ENCODE measurements around the gene SPACA9. TPM values are rescaled to one million over a fixed set of nuclear protein-coding genes. Genes with fewer than 3 reads are reported as not detected.
A peak's percentile ranks its signal among the peaks of the same experiment; 100 is the strongest.

The SPACA9 gene
- total and polyA plus RNA-seq, 11 donors: 1.6 to 6.9 (median 4.6) TPM

DNA sequence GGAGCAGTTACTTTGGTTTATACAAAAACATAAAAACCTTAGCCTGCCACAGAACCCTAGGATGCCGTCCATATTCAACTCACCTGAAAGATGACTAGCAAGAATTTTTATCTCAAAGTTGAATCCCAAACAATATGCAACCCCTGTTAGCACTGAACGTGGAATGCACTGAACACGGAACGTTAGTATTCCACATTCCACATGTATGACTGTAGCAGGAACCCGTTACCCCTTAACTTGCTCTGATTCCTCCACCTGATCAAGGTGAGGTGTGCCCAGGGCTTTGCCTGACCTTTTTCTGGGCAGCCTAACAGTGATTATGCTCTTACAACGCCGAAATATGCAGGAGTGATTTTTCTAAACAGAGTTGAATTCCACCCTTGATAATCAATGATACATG, 44.4 kb upstream of the SPACA9 start:
- Histone ChIP-seq H3K4me3 (no peak overlapping the region), H3K36me3 (no peaks in the 10 kb centered on the region), H3K27me3 (no peaks in the 10 kb centered on the region), H3K4me1 (no peaks in the 10 kb centered on the region), H3K27ac (no peak overlapping the region), H3K9me3 (no peaks in the 10 kb centered on the region)
- TF ChIP-seq POLR2A (IDR thresholded peaks at IDR 0.05): no peak
- TF ChIP-seq, protein P1, sequence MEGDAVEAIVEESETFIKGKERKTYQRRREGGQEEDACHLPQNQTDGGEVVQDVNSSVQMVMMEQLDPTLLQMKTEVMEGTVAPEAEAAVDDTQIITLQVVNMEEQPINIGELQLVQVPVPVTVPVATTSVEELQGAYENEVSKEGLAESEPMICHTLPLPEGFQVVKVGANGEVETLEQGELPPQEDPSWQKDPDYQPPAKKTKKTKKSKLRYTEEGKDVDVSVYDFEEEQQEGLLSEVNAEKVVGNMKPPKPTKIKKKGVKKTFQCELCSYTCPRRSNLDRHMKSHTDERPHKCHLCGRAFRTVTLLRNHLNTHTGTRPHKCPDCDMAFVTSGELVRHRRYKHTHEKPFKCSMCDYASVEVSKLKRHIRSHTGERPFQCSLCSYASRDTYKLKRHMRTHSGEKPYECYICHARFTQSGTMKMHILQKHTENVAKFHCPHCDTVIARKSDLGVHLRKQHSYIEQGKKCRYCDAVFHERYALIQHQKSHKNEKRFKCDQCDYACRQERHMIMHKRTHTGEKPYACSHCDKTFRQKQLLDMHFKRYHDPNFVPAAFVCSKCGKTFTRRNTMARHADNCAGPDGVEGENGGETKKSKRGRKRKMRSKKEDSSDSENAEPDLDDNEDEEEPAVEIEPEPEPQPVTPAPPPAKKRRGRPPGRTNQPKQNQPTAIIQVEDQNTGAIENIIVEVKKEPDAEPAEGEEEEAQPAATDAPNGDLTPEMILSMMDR (IDR thresholded peaks at IDR 0.05): no peak
- 85 to 90% (median 85%) methylated on average over 7 of the region's 7 CpGs for WGBS, 4 donors
- DNase-seq: no peak
- intact Hi-C loops (cut with DNase I): no loop called here
- ATAC-seq: no peak

DNA sequence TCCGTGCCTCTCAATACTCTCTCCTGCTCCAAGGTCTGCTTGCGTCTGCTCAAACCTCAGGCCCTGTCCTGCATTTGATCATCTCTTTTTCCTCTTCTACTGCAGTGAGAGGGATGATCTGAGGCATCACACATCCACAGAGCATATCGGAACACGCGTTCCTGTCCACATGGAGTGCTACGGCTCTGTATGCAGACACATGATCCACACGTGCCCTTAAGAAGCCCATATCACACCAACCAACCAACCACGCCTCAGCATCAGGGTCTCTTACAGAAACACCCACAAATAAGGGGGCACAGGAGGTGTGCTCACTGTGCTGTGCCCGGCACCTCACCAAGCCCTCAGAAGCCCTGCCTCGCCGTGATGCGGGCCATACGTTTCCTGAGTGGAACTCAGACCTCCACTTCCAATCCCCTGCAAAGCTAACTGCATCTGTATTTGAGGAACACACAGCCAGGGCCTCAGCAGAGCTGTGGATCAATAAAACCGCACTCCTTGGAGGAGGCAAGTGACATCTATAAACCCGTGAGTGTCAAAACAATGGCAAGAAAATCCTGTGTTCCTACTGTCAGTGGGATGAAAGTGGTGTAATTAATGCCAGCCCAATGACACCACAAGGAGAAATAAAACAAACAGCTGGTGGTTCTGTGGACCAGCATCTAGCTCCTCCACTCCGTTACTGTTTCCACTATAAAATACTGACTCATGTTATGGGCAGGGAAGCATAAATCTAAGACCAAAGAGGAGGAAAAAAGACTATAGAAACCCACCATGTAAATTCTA, 41.0 kb upstream of the SPACA9 start:
- Histone ChIP-seq H3K9me3 (no peaks in the 10 kb centered on the region), H3K27me3 (no peaks in the 10 kb centered on the region), H3K27ac (no peak overlapping the region), H3K36me3 (no peaks in the 10 kb centered on the region), H3K4me1 (peaks cover 0 to 6% (median 0%) of the 10 kb centered on the region in 12 donors), H3K4me3 (no peak overlapping the region)
- DNase-seq (no peak), ATAC-seq (no peak)
- intact Hi-C loops (cut with DNase I): no loop called here
- 83 to 88% (median 86%) methylated on average over 16 of the region's 16 CpGs for WGBS, 4 donors
- TF ChIP-seq, protein P1 (IDR thresholded peaks at IDR 0.05): no peak
- TF ChIP-seq POLR2A (IDR thresholded peaks at IDR 0.05): no peak

DNA sequence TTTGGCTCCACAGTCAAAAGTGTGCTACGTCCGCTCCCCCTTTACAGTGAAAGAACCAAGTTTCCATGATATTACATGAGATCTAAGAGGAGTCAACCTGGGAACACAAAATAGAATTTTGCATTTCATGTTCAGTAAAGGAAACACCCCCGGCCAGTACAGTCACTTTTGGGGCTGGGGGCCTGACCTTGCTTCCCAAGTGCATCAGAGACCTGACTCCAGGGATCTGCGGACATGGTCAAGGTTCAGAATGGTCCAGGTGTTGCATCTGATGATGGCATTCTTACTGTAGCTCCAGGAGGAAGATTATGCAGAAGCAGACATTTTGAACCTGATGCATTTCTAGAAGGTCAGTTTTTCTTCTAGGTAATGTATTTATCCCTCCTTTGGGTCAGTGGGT, 40.4 kb upstream of the SPACA9 start:
- H3K36me3 ChIP-seq: no peaks in the 10 kb centered on the region
- no peak for TF ChIP-seq POLR2A (IDR thresholded peaks at IDR 0.05)
- TF ChIP-seq, protein P1 (IDR thresholded peaks at IDR 0.05): no peak
- ATAC-seq (no peak), DNase-seq (no peak)
- intact Hi-C loops (cut with DNase I): no loop called here
- no peaks in the 10 kb centered on the region for H3K9me3 ChIP-seq
- H3K4me3 ChIP-seq: no peak overlapping the region
- H3K4me1 ChIP-seq: peaks cover 0 to 6% (median 0%) of the 10 kb centered on the region in 12 donors
- WGBS, 4 donors: 89 to 93% (median 90%) methylated on average over 4 of the region's 4 CpGs
- no peak overlapping the region for H3K27ac ChIP-seq
- no peaks in the 10 kb centered on the region for H3K27me3 ChIP-seq

DNA sequence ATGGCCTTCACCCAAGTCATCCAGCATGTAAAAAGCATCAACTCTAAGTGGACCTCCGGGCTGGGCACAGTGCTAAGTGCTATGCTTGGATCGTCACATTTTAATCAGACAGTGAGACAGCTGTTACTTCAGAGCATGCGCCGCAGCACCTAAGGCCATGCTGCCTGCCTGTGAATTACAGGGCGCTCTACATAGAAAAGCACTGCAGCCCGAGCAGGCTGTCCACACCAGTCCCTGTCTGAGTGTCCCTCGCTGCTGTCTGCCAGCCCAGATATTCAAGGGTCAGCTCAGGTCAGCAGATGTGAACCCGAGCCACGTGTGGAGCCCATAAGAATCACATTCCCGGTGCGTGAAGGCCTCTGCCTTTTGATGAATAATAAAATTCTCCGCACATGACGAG, 37.7 kb upstream of the SPACA9 start:
- DNase-seq (no peak), ATAC-seq (peak; percentile 32 to 65 (median 48))
- WGBS, 4 donors: 58 to 67% (median 61%) methylated on average over 13 of the region's 13 CpGs
- H3K9me3 ChIP-seq: no peaks in the 10 kb centered on the region
- peaks cover 0 to 6% (median 0%) of the 10 kb centered on the region in 12 donors for H3K4me1 ChIP-seq
- intact Hi-C loops (cut with DNase I): no loop called here
- no peaks in the 10 kb centered on the region for H3K36me3 ChIP-seq
- H3K27me3 ChIP-seq: no peaks in the 10 kb centered on the region
- no peak overlapping the region for H3K4me3 ChIP-seq
- H3K27ac ChIP-seq: no peak overlapping the region
- TF ChIP-seq, protein P1 (IDR thresholded peaks at IDR 0.05): no peak
- no peak for TF ChIP-seq POLR2A (IDR thresholded peaks at IDR 0.05)
